ENCODE measurements around the gene TRAPPC11.

- no peak for TF ChIP-seq BRCA1 (IDR thresholded peaks at IDR 0.05)
- no peak for TF ChIP-seq BRCA1 (CRISPR knock-in tag; IDR thresholded peaks at IDR 0.05)
- TF ChIP-seq GTF2E2 (tag; IDR thresholded peaks at IDR 0.05), result no peak
- no peak for TF ChIP-seq NFYB (IDR thresholded peaks at IDR 0.05; ENCODE audit: extremely low read depth, insufficient read length)
Measured at GRCh38 chr4:183611210-183611830, 47.8 kb upstream of the TRAPPC11 start.
